ENCODE measurements around the gene MRPL50.

Gene MRPL50

DNA sequence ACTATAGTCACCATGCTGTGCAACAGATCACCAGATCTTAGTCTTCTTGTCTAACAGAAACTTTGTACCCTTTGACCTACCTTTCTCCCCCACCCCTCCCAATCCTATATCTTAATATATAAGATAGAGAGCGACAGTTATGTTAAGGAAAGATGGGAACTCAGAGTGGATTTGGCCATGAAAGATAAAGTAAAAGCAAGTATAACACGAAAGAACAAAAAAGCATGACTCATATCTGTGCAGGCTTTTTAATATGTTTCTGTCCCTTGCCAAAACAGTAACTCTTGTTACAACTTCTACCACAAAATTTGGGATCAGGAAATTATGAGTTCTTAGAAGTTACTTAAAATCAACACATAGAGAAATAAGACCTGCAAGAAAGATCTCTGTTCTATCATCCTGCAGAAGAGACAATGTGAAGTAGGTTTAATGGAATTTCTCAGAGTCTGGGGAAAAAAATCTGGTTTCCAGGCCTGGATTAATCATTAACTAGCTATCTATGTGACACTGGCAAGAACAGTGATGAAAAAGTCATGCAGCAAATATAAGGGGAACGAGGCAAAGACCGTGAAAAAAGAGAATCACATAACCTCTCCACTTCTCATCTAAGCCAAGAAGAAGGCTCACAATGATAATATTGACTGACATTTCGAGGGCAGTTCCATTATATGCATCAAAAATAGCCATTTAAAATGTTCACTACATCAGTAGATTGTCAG lies 32.2 kb downstream of the MRPL50 start:
- TF ChIP-seq, protein P1, sequence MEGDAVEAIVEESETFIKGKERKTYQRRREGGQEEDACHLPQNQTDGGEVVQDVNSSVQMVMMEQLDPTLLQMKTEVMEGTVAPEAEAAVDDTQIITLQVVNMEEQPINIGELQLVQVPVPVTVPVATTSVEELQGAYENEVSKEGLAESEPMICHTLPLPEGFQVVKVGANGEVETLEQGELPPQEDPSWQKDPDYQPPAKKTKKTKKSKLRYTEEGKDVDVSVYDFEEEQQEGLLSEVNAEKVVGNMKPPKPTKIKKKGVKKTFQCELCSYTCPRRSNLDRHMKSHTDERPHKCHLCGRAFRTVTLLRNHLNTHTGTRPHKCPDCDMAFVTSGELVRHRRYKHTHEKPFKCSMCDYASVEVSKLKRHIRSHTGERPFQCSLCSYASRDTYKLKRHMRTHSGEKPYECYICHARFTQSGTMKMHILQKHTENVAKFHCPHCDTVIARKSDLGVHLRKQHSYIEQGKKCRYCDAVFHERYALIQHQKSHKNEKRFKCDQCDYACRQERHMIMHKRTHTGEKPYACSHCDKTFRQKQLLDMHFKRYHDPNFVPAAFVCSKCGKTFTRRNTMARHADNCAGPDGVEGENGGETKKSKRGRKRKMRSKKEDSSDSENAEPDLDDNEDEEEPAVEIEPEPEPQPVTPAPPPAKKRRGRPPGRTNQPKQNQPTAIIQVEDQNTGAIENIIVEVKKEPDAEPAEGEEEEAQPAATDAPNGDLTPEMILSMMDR (IDR thresholded peaks at IDR 0.05; ENCODE audit: low read depth, low read length) = no peak
- Histone ChIP-seq H3K36me3 (no peaks in the 10 kb centered on the region), H3K27me3 (ENCODE audit: insufficient read depth, low read depth, severe bottlenecking) (no peaks in the 10 kb centered on the region), H3K4me3 (ENCODE audit: low read depth, low read length) (no peak overlapping the region), H3K9me3 (ENCODE audit: severe bottlenecking) (no peaks in the 10 kb centered on the region), H3K27ac (no peak overlapping the region)
- no peak for DNase-seq

DNA sequence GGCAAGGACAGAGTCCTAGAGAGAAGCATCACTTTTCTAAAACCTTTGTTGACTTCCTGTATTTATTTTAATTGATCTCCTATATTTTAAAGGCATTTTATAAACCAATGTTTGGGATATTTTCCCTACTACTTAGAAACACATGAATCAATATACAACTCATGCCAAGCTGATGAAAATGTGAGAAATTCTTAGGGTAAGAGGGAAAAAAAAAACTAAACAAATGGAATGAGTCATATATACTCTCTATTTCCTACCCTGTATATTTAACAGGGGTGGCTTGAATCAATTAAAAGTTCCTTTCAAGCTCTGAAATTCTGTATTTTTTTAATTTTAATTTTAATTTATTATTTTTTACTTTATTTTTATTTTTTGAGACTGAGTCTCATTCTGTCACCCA lies 33.2 kb downstream of the MRPL50 start:
- no peak for DNase-seq
- no peaks in the 10 kb centered on the region for H3K27me3 ChIP-seq (ENCODE audit: insufficient read depth, low read depth, severe bottlenecking)
- H3K27ac ChIP-seq = no peak overlapping the region
- TF ChIP-seq, protein P1 (IDR thresholded peaks at IDR 0.05; ENCODE audit: low read depth, low read length) = no peak
- no peak overlapping the region for H3K4me3 ChIP-seq (ENCODE audit: low read depth, low read length)
- H3K9me3 ChIP-seq (ENCODE audit: severe bottlenecking) = no peaks in the 10 kb centered on the region
- no peaks in the 10 kb centered on the region for H3K36me3 ChIP-seq

DNA sequence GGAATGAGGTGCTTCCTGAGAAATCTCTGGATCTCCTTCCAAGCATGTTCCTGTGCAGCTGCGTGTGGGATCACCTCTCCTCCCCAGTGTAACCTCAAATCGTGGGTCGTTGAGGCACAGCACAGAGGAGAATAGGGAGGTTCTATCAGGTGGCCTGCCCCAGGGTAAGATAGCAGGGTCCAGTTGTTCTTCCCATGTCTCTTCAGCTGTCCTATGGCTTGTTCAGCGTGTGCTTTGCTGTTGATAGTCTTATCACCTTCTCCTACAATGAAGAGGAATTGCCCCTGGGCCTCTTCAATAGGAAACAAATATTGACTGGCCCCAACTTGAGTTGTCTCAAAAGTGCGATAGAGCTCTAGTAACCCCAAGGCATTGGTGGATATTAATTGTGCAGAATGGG lies 36.0 kb downstream of the MRPL50 start:
- DNase-seq = no peak
- H3K27me3 ChIP-seq (ENCODE audit: insufficient read depth, low read depth, severe bottlenecking) = no peaks in the 10 kb centered on the region
- H3K9me3 ChIP-seq (ENCODE audit: severe bottlenecking) = no peaks in the 10 kb centered on the region
- no peak overlapping the region for H3K4me3 ChIP-seq (ENCODE audit: low read depth, low read length)
- TF ChIP-seq, protein P1 (IDR thresholded peaks at IDR 0.05; ENCODE audit: low read depth, low read length) = no peak
- no peak overlapping the region for H3K27ac ChIP-seq
- H3K36me3 ChIP-seq = no peaks in the 10 kb centered on the region

DNA sequence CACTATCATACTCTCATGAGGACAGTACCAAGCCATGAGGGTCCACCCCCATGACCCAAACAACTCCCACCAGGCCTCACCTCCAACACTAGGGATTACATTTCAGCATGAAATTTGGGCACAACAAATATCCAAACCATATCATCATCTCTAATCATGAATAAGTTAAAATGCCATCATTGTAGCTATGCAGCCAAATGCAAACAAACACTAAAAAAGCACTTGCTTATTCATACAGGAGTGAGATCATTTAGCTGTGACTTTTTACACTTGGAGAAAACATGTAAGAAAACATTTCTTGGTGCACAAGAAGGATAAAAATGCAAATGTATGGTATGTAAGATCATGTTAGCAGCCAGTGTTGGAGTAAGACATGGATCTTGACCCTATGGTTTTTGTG lies 37.8 kb downstream of the MRPL50 start:
- TF ChIP-seq, protein P1 (IDR thresholded peaks at IDR 0.05; ENCODE audit: low read depth, low read length) = no peak
- Histone ChIP-seq H3K27ac (no peak overlapping the region), H3K9me3 (ENCODE audit: severe bottlenecking) (no peaks in the 10 kb centered on the region), H3K36me3 (no peaks in the 10 kb centered on the region), H3K27me3 (ENCODE audit: insufficient read depth, low read depth, severe bottlenecking) (no peaks in the 10 kb centered on the region), H3K4me3 (ENCODE audit: low read depth, low read length) (no peak overlapping the region)
- no peak for DNase-seq

DNA sequence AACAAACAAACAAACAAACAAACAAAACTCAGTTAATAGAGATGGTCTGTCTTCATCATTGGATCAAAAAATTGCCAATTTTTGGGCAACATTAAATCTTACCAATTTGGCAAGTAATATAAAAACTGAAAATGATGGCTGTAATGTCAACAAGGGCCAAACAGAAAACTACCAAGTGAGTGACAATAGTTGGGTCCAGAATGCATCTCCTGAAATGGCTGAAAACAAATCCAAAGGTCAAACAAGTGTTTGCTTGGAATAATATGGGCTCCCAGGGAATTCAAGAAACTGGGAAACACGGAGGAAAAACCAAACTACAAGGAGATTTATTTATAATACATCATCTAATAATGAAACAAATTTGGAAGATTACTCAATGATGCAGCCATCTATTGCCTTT lies 38.7 kb downstream of the MRPL50 start:
- no peaks in the 10 kb centered on the region for H3K27me3 ChIP-seq (ENCODE audit: insufficient read depth, low read depth, severe bottlenecking)
- TF ChIP-seq, protein P1 (IDR thresholded peaks at IDR 0.05; ENCODE audit: low read depth, low read length) = no peak
- H3K9me3 ChIP-seq (ENCODE audit: severe bottlenecking) = no peaks in the 10 kb centered on the region
- DNase-seq = no peak
- no peak overlapping the region for H3K27ac ChIP-seq
- H3K36me3 ChIP-seq = no peaks in the 10 kb centered on the region
- no peak overlapping the region for H3K4me3 ChIP-seq (ENCODE audit: low read depth, low read length)

DNA sequence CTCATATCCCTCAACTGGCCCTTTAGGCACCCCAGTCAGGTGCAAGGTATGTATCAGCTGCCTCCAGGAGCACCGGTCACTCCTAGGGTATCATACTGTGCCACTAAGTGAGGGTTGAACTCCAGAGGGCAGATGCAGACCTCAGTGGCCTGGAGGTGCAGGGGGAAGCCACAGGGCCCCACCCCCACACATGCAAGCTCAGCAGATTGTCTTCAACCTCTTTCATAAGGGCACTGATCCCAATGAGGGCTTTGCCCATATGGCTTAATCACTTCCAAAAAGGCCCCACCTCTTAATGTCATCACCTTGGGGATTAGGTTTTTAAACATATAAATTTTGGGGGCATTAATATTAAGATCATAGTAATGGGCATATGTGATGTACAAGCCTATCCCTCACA lies 41.8 kb downstream of the MRPL50 start:
- no peaks in the 10 kb centered on the region for H3K27me3 ChIP-seq (ENCODE audit: insufficient read depth, low read depth, severe bottlenecking)
- no peaks in the 10 kb centered on the region for H3K9me3 ChIP-seq (ENCODE audit: severe bottlenecking)
- DNase-seq = no peak
- no peak overlapping the region for H3K4me3 ChIP-seq (ENCODE audit: low read depth, low read length)
- no peaks in the 10 kb centered on the region for H3K36me3 ChIP-seq
- TF ChIP-seq, protein P1 (IDR thresholded peaks at IDR 0.05; ENCODE audit: low read depth, low read length) = no peak
- H3K27ac ChIP-seq = no peak overlapping the region

All from WERI-Rb-1 (cell line).